GM19438 (cell line): Measurements from ENCODE around the gene PKNOX2.

ENCODE experiments used
- ATAC-seq: cut with Tn5 transposase; IDR thresholded peaks from one replicate; pipeline ENCODE4 v1.9.1; 2021; ENCODE audit warnings: low read depth; ENCODE audit not compliant: unreplicated experiment

PKNOX2 gene

DNA sequence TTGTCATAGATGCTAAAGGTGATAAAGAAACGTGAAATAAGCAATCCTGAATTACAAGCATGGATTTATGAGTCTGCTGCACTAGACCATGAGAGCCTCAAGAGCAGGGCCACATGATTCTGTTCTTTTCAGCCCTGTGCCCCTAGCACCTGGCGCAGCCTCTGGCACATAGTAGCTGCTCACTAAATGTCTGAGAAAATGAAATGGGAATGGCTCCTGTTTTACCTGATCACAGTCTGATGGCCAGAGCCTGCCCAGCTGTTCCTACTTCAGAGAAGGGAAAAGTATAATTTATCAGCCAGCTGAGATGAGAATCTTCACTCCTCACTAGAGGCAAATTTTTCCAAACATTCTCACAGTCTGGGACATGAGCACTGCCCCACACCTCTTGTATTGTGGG is 10.7 kb upstream of the PKNOX2 start:
- no peak for ATAC-seq

DNA sequence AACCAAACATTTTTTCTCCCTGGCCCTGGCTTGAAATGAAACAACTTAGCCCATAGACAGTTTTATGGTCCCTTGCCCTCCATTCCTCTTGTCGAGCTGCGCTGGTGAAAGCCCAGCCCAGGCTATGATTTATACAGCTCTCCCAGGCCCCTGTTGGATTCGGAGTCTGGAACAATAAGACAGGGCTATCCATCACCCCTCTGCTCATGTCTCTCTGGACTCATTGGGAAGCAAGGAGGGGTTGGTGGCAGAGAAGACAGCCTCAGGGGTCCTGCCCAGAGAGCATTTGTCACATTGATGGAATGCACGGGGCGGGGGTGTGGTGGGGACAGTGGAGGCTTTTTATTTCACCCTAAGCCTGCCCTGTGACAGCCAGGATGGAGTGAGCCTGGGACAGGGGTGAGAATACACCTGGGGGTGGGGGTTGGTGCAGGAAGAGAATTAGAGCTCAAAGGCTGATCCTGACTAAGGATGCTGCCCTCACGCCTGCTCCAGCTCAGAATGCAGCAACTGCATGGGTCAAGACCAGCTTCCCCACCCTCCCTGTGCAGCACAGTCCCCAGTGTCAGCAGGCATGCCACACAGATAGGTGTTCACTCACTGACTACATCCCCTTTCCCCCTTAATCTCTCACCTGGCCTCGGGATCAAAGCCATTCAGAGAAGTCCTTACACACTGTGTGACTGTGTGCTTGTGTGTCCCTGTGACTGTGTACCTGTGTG is 10.0 kb upstream of the PKNOX2 start:
- no peak for ATAC-seq

DNA sequence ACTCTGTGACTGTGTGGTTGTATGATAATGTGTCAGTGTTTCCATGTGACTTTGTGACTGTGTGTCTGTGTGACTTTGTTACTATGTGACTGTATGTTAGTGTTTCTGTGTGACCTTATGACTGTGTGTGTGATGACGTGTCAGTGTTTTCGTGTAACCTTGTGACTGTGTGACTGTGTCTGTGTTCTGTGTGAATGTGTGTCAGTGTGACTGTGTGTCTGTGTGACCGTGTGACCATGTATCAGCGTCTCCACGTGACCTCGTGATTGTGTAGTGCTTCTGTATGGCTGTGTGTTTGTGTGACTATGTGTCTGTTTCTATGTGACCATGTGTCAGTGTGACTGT is 9.5 kb upstream of the PKNOX2 start:
- ATAC-seq = no peak

GRCh38 chr11:125155767-125156166 is 8.8 kb upstream of the PKNOX2 start:
- ATAC-seq = no peak

DNA sequence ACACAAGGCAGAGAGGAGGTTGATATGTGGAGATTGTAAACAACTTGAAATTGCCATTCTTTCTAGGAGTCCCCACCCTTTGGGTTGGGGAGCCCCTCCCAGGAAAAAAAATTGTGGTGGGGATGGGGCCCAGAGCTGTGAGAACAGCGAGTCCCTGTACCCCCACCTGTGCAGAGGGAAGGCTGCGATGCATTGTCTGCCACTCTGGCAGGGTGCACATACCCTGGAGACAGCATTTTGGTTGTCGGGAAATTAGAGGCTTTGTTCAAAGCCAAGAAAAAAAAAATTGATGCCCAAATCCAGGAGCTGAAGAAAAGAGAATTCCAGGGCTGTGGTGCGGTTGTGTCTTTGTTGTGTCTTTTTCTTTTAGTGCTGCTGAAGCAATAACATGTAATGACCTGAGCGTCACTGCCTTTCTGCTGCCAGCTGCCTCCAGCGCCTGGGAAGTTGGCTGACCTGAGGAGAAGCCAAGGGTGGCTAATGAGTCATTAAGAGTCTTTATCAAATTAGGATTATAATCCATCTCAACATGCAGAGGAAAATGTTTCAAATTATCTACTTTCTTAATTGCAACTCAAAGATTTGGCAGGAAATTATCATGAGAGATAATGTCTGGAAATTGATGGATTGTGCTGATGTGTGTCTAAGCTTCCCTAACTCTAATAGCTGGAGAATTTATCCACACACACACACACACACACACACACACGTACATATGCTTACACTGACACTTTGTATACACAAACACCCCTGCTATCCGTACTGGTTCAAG is 8.0 kb upstream of the PKNOX2 start:
- no peak for ATAC-seq

GRCh38 chr11:125157118-125157733 is 7.3 kb upstream of the PKNOX2 start:
- ATAC-seq = no peak

DNA sequence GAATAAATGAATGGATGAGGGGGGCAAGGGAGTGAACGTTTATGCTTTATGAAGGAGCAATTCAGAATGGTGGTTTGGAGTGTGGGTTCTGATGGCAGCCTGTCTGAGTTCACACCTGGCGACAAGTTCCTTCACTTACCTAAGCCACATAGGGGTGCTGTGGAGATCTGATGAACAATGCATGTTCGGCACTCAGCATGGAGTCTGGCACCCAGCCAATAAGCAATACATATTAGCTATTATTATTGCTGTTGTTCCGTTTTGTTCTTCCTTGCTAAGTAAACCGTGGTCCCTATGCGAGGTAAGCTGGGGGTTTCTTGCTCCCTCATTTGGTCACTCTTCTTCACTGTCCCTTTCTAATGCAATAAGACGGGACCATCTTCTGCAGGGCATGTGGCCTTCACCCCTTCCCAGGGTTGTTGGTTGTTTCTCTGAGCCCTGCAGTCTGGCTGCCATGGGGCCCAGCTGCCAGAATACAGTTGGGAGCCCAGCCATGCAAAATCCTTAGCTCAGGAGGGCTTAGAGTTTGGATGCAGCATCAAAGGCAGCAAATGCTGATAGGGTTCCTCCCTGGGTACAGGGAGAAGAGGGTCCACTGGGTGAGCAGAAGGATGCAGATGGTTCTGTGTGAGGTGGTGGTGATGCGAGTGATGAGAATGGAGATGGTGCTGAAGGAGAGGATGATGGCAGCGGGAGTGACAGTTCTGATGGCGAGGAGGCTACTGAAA is 6.4 kb upstream of the PKNOX2 start:
- ATAC-seq = no peak

DNA sequence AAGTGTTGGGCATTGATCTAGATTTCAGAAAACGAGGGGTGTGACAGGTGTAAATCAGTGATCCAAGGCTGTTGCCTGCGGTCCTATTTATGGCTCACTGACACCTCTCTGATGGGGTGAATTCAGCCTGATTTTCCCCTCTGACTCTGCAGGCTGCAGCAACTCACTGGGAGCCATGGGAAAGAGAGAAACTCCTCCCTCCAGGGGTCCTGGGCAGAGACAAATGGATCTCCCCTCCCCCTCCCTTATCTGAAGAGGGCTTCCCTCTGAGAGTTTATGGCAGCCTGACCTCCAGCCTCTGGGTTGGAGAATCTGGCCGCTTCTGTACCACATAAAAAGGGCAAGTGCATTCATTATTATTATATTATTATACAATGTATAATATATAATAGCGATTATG is 1.8 kb upstream of the PKNOX2 start:
- no peak for ATAC-seq

DNA sequence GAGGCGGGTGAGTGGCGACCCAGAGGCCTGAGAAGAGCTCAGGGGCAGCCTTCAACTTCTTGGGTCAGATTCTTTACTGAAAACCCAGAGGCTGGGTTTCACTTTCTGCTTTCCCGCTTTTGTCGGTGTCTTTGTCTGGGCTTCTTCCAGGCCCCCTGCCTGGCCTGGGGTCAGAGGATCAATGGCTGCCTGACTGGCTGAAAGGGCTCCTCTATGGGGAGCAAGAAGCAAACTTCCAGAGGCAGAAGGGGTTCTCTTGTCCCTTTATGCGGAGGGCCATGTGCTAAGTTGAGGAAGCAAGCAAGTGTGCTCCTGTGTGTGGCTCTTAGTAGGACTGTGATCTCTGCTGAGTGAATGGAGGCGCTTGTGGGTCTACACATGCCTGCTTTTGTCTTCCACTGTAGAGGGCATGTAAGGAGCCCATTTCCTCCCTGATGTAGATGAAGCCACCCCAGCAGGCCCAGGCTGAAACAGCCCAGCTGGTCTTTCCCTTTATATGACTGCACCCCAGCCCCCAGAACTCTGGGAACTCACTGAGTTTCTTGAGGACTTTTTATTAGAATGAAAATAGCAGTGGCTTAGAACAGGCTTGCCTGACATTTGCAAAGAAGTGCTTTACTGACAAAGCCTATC is 1.0 kb upstream of the PKNOX2 start:
- ATAC-seq = no peak

GRCh38 chr11:125164091-125164421 is 495 bp upstream of the PKNOX2 start:
- ATAC-seq = no peak

DNA sequence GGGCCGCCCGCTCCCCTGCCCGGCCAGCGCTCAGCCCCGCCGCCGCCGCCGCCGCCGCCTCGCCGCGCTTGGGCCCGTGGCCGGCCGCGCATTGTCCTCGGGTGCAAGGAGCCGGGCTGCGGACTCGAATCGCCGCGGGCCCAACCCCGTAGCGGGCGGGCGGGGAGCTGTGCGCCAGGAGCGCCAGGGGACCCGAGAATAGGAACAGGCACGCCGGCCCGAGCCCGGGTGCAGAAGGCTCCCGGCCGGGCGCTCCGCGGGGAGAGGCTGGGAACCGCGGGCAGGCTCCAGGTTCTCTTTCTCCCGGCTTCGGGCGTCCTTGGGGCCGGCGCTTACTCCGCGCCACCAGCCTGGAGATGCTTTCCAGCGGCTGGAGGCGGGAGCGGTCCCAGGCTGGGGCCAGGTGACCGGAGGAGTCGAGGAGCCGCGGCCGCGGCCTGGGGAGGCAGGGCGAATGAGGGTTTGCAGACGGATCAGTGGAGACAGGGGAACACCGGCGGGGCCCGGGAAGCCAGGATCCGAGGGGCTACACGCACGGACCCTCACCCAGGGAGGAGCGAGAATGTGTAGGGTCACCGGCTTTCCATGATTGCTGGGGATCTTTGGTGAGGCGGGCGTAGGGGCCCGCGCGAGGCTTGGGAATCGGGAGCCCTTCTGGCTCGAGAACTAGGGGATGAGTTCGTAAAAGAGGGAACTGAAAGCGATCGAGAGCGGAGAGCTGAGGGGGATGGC is 726 bp downstream of the PKNOX2 start:
- ATAC-seq = peak; percentile 47

DNA sequence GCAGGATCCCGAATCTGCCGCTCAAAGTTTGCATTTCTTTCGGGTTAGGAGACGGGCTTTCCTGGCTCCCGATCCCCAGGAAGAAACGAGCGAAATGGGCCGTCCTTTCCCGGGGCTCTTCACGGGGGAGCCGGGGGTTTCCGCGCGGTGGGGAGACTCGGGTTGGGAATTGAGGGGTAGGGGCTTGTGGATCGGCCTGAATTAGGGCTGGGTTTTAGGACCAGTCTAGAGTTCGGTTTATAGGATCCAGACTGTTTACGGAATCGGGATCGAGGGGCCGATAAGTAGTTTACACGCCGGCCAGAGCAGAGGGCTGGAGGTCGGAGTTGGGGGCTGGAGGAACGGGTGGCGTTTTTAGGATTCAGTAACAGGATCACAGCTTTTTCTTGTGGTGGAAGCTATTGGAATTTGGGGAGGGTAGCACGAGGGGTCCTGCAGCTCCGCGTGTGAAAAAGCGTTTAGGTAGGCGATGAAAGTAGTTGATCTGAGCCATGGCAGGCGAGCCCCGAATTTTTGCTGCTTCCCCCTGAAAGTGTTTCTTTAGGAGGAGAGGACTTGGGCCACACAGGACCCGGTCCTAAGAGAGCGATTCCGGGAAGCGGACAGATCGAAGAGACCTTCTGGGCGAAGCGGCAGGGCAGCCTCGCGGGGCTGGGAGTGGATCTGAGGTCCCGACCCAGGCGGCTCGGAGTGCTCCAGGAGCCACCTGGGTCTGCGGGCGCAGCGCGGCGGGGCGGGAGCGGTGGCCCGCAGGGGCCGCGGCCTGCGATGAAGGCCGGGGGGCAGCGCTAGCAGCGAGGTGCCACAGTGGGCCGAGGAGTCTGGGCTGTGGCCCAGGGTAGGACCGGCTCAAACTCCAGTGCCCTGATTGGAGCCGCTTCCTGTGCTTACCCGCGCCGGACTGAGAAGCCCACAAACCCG is 1.6 kb downstream of the PKNOX2 start:
- no peak for ATAC-seq

- ATAC-seq = no peak
Measured at GRCh38 chr11:125166764-125167291, 2.3 kb downstream of the PKNOX2 start.

DNA sequence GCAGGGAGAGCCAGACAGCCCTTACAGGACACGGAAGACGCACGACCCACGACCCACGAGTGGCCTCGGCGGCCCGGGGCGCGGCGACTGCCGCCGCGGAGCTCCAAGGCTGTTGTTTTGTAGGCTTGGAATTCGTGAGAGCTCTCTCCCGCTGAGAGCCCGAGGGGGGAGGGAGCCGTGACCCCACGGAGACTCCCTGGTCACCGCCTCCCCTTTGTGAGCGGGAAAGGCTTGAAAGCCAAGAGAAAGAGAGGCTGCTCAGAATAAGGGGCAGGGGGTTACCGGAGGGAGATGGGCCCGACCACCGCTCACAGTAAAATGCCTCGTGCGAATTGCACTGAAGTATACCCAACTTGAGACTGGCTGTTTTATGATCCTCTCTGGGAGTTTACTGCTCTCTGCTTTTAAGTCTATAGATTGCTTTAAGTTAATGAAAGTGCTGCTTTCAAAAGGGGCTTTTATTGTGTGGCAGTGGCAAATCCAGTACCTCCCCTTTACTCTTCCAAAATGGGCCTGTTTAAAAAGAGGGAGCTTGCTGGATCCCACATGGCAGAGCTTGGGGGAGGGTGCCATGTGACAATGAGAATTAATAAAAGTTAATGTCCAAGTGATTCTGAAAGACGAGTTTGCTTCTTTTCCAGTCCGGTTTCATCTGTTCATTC is 2.9 kb downstream of the PKNOX2 start:
- ATAC-seq = no peak

DNA sequence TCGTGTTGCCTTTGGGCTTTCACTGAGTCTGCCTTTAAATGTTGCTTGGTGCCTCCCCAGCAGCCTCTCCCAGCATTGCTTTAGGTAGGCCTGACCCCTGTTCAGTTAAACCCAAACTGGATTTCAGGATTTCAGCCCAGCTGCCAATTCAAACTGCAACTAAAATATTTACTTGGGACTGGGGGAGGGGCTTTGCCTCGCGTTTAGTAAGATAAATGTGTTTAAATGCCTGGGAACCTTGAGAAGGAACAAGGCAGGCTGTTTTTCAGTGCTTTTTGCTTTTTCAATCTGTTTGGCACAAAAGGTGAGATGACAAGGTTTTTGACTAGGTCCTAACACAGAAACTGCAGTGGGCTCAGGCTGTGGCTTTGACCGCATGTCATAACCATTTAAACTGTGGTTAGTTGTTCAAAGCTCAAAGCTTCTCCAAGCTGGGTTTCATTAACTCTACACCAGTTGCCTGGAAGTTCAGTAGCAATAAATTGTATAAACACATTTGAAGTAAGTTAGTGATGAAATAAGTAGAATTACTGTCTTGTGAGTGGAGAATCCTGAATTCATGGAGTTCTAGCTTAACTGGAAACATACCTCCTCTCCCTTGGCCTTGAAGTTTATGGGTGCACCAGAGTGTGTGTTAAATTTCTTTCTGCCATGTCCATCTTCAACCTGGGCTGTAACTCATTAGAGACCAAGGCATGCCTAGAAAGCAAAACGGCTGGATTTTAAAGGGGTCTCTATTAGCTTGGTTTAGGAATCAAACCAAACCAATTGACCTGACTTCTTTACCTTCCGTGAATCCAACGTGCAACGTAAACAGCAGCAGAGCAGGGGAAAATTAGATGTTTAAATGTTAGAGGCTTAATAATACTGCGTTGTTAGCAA is 3.6 kb downstream of the PKNOX2 start:
- ATAC-seq = no peak

DNA sequence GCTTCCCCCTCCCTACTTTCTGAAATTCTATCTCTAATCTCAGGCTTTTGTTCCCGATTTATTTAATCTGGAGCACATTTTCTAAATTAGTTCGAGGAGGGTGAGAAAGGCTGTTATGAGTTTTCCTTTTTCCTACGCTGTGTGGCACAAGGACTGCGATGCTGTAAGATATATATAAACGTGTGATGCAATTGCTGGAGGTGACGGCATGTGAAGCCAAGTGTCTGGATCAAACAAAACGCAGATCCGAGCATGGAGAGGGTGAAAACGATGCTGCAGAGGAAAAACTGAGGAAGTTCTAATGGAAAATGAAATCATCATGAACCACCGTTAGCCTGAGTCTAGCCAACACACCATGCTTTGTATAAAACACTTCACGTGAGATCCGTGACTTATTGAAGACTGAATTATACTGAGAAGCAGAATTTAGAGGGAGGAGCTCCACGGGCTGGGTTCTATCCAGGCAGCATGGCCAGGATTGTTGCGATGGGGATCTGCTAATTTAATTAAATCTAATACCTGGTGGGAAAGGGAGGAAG is 4.4 kb downstream of the PKNOX2 start:
- ATAC-seq = no peak

DNA sequence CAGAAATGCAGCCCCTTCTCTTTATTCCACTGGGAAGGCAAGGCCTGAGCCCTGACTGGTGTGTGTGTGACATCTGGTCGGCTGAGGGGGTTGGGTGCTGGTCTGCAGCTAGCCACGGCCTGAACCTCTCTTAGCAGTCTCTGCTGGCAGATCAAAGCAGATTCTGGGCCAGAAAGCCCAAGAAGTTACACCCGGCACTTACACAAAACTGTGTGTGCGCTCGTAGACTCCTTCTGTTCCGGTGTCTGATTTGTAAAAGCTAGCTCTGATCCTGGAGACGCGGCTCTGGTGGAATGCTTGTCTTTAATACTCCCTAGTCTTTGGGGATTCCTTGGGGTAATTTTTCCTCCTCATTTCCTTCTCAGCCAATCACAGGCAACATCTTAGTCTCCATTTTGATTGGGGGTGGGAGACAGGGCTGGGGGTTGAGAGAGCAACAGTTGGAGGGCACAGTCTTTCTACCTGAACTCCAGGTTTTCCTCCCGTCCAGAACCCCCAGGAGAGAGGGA is 5.5 kb downstream of the PKNOX2 start:
- no peak for ATAC-seq
